B cell (primary cell): ENCODE measurements around the gene DCLK1. TPM values are rescaled to one million over a fixed set of nuclear protein-coding genes. Genes with fewer than 3 reads are reported as not detected.

Source experiments
- ATAC-seq: fragments of 200-7000 bp; cut with Tn5 transposase; one replicate; pipeline ENCODE4 v1.10.0; 2021; ENCODE audit warnings: low read depth, mild to moderate bottlenecking, moderate number of reproducible peaks, moderate library complexity
- CTCF ChIA-PET: fragments of 350-600 bp; sonication (Branson Sonifier 250); formaldehyde crosslinking; loops from one replicate; lab custom pipeline; 2021; ENCODE audit warnings: antibody characterized with exemption, inconsistent platforms; lab: Charles Lee
- POLR2A ChIA-PET: fragments of 350-600 bp; sonication (Branson Sonifier 250); formaldehyde crosslinking; loops from one replicate; lab custom pipeline; 2021; ENCODE audit warnings: antibody characterized with exemption; lab: Charles Lee
- DNase-seq: peaks from one replicate; pipeline ENCODE4 v3.0.0; 2013
- H2AFZ ChIP-seq: 2 replicates; pipeline ENCODE4 v1.6.1; 2012; ENCODE audit warnings: mild to moderate bottlenecking, low read depth, low read length; ENCODE audit not compliant: insufficient read depth, poor library complexity, severe bottlenecking
- H3K27ac ChIP-seq, 2 donors: 1 replicate in 1 of 2; 2 replicates in 1 of 2; pipeline ENCODE4 v1.5.1; 2012 to 2013; ENCODE audit warnings: low read length in 2 of 2, mild to moderate bottlenecking in 2 of 2, moderate library complexity in 1 of 2
- H3K27me3 ChIP-seq, 4 experiments: fragments of 200-600 bp in 1 of 4; sonication (generic) in 1 of 4; replicated peaks in 1 of 4; 1 replicate in 2 of 4; 2 replicates in 2 of 4; pipeline versions ENCODE4 v1.6.1 to v1.7.0; 2013 to 2016; ENCODE audit warnings: low read length in 3 of 4, mild to moderate bottlenecking in 2 of 4, mixed read lengths in 1 of 4, moderate library complexity in 1 of 4; ENCODE audit not compliant: insufficient read depth in 4 of 4, control insufficient read depth in 3 of 4; ENCODE audit errors: control extremely low read depth in 1 of 4
- H3K36me3 ChIP-seq, 2 experiments: replicated peaks in 1 of 2; 1 replicate in 1 of 2; 2 replicates in 1 of 2; pipeline versions ENCODE4 v1.6.1 to v1.7.1; 2013; ENCODE audit warnings: low read length in 1 of 2; ENCODE audit not compliant: insufficient read depth in 2 of 2, control insufficient read depth in 1 of 2; ENCODE audit errors: control extremely low read depth in 1 of 2, extremely low read depth in 1 of 2
- H3K4me1 ChIP-seq, 2 donors: fragments of 200-600 bp in 1 of 2; sonication (generic) in 1 of 2; 1 replicate in 1 of 2; 2 replicates in 1 of 2; pipeline versions ENCODE4 v1.5.1 to v1.6.1; 2013 to 2017; ENCODE audit warnings: low read length in 2 of 2; ENCODE audit not compliant: control insufficient read depth in 2 of 2, insufficient read depth in 2 of 2
- H3K4me2 ChIP-seq: replicated peaks from 2 replicates; pipeline ENCODE3; 2012; ENCODE audit warnings: mild to moderate bottlenecking, low read depth, low read length; ENCODE audit not compliant: poor library complexity, severe bottlenecking
- H3K4me3 ChIP-seq, 5 experiments: fragments of 200-600 bp in 1 of 5; sonication (generic) in 1 of 5; 1 replicate in 3 of 5; 2 replicates in 2 of 5; pipeline versions ENCODE4 v1.5.1 to v1.7.0; 2011 to 2016; ENCODE audit warnings: low read length in 4 of 5, mild to moderate bottlenecking in 4 of 5, low read depth in 2 of 5, control low read depth in 1 of 5, moderate library complexity in 1 of 5; ENCODE audit not compliant: insufficient read depth in 1 of 5; ENCODE audit errors: control extremely low read depth in 1 of 5, extremely low read depth in 1 of 5
- H3K79me2 ChIP-seq: fragments of 200-600 bp; sonication (generic); one replicate; pipeline ENCODE4 v1.6.0; 2016; ENCODE audit warnings: low read length; ENCODE audit not compliant: control insufficient read depth, insufficient read depth
- H3K9ac ChIP-seq: fragments of 200-600 bp; sonication (generic); 2 replicates; pipeline ENCODE4 v1.6.1; 2017; ENCODE audit warnings: mild to moderate bottlenecking, low read length, moderate library complexity
- H3K9me3 ChIP-seq, 3 donors: one replicate each; pipeline versions ENCODE4 v1.6.1 to v1.7.1; 2013; ENCODE audit warnings: low read length in 2 of 3; ENCODE audit not compliant: control insufficient read depth in 2 of 3, insufficient read depth in 1 of 3; ENCODE audit errors: control extremely low read depth in 1 of 3
- H4K20me1 ChIP-seq: 2 replicates; pipeline ENCODE4 v1.6.0; 2012; ENCODE audit warnings: mild to moderate bottlenecking, low read length; ENCODE audit not compliant: insufficient read depth, control insufficient read depth, poor library complexity, severe bottlenecking
- H3K27ac Mint-ChIP-seq: one replicate; pipeline ENCODE4 v1.8.0; 2021; ENCODE audit warnings: mixed read lengths
- H3K27me3 Mint-ChIP-seq: one replicate; pipeline ENCODE4 v1.8.0; 2021; ENCODE audit warnings: mixed read lengths
- H3K4me1 Mint-ChIP-seq: one replicate; pipeline ENCODE4 v1.8.0; 2021; ENCODE audit warnings: mixed read lengths
- H3K4me3 Mint-ChIP-seq: one replicate; pipeline ENCODE4 v1.8.0; 2021; ENCODE audit warnings: mixed read lengths
- H3K9me3 Mint-ChIP-seq: one replicate; pipeline ENCODE4 v1.8.0; 2022; ENCODE audit warnings: mixed read lengths; ENCODE audit not compliant: insufficient read depth
- EZH2 ChIP-seq: IDR thresholded peaks from 2 replicates; pipeline ENCODE4 v1.6.1; 2012; ENCODE audit warnings: borderline replicate concordance, low read depth, mild to moderate bottlenecking, moderate library complexity, low read length; ENCODE audit not compliant: insufficient read depth, poor library complexity, severe bottlenecking
- WGBS: methylation state at CpG from one replicate; pipeline ENCODE4 v1.1.5; 2013; ENCODE audit warnings: missing lambda C conversion rate; ENCODE audit not compliant: insufficient coverage; 5-methylcytosine and 5-hydroxymethylcytosine counted together
- intact Hi-C: fragments of 100-400 bp; cut with micrococcal nuclease; formaldehyde crosslinking; loops from one replicate; pipeline ENCODE4 v1.10.0; 2022
- polyA plus RNA-seq: library from polyadenylated mRNA; depleted of rRNA; stranded (reverse); fragments of >200 nt; gene quantifications from 2 replicates; pipeline ENCODE4 v1.2.3, GENCODE V29; 2012
- total RNA-seq, 2 donors: library from RNA; stranded (reverse); fragments of 120-200 nt in 1 of 2; gene quantifications; 1 replicate in 1 of 2; 2 replicates in 1 of 2; pipeline versions ENCODE4 v1.2.3 to v1.2.4, GENCODE V29; 2013 to 2022
- TF ChIP-seq, protein P1 (sequence below): fragments of 200-600 bp; IDR thresholded peaks from one replicate; pipeline ENCODE4 v1.8.0; 2022; ENCODE audit warnings: antibody characterized with exemption, mild to moderate bottlenecking

Gene DCLK1
- total and polyA plus RNA-seq, 2 donors (not counting 1 experiment from before 2014, with no cell fraction given): not detected

DNA sequence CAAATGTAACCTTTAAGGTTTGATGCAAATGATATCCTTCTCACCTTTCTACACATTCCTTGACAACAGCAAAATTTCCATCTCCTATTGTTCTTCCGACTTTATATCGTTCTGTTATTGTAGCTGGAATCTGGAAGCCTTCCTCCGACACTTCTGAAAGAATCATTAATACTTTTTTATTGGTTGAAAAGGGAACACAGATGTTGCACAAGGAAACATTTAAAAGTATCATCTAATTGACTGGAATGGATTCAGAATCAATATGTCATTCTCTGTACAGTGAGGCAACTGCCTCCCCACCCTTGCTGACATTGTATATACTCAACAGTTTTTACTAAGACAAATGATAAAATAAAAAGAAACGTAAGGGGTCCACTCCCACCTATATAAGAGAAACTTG, 295.2 kb downstream of the DCLK1 start:
- Histone ChIP-seq H2AFZ (no peak overlapping the region), H3K79me2 (no peaks in the 10 kb centered on the region), H4K20me1 (no peaks in the 10 kb centered on the region), H3K4me3 (no peak overlapping the region), H3K27me3 (no peaks in the 10 kb centered on the region), H3K36me3 (no peaks in the 10 kb centered on the region), H3K9me3 (peaks cover 0 to 5% (median 0%) of the 10 kb centered on the region in 3 donors), H3K27ac (no peak overlapping the region), H3K4me2 (no peak overlapping the region), H3K9ac (no peak overlapping the region), H3K4me1 (no peaks in the 10 kb centered on the region)
- DNase-seq (no peak), ATAC-seq (no peak)
- WGBS: no CpG with 5 or more reads among the region's 4 CpGs
- no peaks in the 10 kb centered on the region for H3K4me1 Mint-ChIP-seq
- H3K4me3 Mint-ChIP-seq: no peak overlapping the region
- H3K27me3 Mint-ChIP-seq: no peaks in the 10 kb centered on the region
- intact Hi-C loops: no loop called here
- ChIA-PET CTCF (no interaction called here), POLR2A (no interaction called here)
- no peaks in the 10 kb centered on the region for H3K9me3 Mint-ChIP-seq
- H3K27ac Mint-ChIP-seq: no peak overlapping the region
- TF ChIP-seq, protein P1, sequence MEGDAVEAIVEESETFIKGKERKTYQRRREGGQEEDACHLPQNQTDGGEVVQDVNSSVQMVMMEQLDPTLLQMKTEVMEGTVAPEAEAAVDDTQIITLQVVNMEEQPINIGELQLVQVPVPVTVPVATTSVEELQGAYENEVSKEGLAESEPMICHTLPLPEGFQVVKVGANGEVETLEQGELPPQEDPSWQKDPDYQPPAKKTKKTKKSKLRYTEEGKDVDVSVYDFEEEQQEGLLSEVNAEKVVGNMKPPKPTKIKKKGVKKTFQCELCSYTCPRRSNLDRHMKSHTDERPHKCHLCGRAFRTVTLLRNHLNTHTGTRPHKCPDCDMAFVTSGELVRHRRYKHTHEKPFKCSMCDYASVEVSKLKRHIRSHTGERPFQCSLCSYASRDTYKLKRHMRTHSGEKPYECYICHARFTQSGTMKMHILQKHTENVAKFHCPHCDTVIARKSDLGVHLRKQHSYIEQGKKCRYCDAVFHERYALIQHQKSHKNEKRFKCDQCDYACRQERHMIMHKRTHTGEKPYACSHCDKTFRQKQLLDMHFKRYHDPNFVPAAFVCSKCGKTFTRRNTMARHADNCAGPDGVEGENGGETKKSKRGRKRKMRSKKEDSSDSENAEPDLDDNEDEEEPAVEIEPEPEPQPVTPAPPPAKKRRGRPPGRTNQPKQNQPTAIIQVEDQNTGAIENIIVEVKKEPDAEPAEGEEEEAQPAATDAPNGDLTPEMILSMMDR: no peak
- TF ChIP-seq EZH2: no peak

DNA sequence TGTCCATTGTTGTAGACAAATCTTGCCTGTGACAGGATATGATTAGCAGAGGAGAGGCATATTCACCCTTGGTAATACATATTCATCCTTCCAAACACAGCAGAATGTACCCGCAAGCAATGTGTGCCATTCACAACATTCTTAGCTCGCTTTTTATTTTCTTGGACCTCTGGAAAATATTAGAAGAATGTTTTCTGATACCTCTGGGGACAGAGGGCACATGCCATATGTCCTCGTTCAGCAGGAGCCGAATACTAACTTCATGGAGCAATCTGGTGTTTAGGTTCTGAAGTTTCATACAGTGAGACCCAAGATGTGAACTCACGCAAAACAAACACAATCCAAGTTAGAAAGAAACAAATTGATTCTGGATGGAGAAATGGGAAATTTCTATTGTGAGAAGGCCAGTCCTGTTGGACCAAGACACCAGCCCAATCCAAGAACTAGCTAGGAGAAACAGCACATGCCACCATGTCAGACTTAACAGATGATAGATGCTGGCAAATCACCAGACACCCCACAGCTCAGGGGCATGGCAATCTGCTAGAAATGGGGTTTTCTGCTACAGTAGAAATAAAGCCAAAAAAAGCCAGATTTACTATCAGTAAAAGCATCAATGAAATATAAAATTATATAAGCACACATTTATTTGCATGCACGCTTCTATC, 297.4 kb downstream of the DCLK1 start:
- Mint-ChIP-seq H3K27me3 (no peaks in the 10 kb centered on the region), H3K27ac (no peak overlapping the region), H3K4me3 (no peak overlapping the region), H3K4me1 (no peaks in the 10 kb centered on the region), H3K9me3 (no peaks in the 10 kb centered on the region)
- Histone ChIP-seq H3K9ac (no peak overlapping the region), H3K4me3 (no peak overlapping the region), H3K27ac (no peak overlapping the region), H3K9me3 (peaks cover 0 to 3% (median 0%) of the 10 kb centered on the region in 3 donors), H3K27me3 (no peaks in the 10 kb centered on the region), H3K36me3 (no peaks in the 10 kb centered on the region), H3K4me2 (no peak overlapping the region), H3K79me2 (no peaks in the 10 kb centered on the region), H3K4me1 (no peaks in the 10 kb centered on the region), H4K20me1 (no peaks in the 10 kb centered on the region), H2AFZ (no peak overlapping the region)
- no CpG with 5 or more reads among the region's 6 CpGs for WGBS
- ATAC-seq (no peak), DNase-seq (no peak)
- ChIA-PET POLR2A (no interaction called here), CTCF (interaction anchor here (0.7 kb wide), 1 partner anchor 15 kb away, joined by 3 read pairs; no protein-coding TSS in a partner anchor)
- intact Hi-C loops: no loop called here
- no peak for TF ChIP-seq EZH2
- TF ChIP-seq, protein P1: no peak
